ENCODE data around the gene SLC6A17.

SLC6A17 gene

DNA sequence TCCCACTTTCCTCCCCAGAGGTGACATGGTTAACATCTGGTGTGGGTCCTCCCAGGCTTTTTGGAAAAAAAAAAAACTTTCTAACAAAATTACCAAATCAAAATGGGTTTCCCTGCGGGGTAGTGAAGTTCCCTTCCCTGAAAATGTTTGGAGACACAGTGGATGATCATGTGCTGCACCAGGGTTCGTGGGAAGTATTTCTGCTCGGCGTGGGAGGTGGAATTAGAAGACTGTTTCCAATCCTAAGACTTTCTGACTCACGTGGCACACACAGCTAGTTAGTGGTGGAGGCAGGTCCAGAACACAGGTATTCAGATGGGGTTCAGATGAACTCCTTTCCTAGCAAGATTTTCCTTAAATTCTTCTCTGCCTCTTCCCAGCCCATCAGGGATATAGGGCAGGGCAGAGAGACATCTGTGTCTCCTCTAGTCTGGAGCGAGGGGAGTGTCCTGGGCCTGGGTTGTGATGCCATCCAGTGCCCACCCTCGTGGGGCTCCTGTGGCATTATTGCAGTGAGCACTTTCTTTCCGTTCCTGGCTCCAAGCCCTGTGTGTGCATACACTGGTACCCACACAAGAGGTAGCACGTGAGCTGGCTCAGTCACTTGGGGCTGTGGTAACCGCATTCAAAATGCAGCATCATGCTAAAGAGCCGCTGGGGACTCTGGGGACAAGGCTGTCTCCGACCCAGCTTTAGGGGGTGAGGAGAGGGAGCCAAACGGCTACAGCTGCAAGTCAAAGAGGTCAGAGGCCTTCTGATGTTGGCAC lies 87.3 kb downstream of the SLC6A17 start:
- H3K27me3 ChIP-seq (ENCODE audit: control insufficient read depth in 2 of 2, insufficient read depth in 2 of 2, low read length in 2 of 2) = no peaks in the 10 kb centered on the region
- peaks cover 2% of the 10 kb centered on the region in 2 donors for H3K36me3 ChIP-seq (ENCODE audit: control insufficient read depth in 2 of 2, insufficient read depth in 2 of 2, low read length in 2 of 2)
- no peak overlapping the region for H3K9ac ChIP-seq (ENCODE audit: low read depth in 1 of 2, low read length in 2 of 2)
- H3K27ac ChIP-seq (ENCODE audit: low read depth in 2 of 2, low read length in 2 of 2) = no peak overlapping the region
- H3K4me3 ChIP-seq (ENCODE audit: low read length in 2 of 2) = no peak overlapping the region
- peaks cover 0 to 12% of the 10 kb centered on the region in 2 donors for H3K4me1 ChIP-seq (ENCODE audit: control insufficient read depth in 2 of 2, insufficient read depth in 2 of 2, low read length in 2 of 2)
- no peaks in the 10 kb centered on the region for H3K9me3 ChIP-seq (ENCODE audit: control insufficient read depth in 2 of 2, low read length in 2 of 2)

DNA sequence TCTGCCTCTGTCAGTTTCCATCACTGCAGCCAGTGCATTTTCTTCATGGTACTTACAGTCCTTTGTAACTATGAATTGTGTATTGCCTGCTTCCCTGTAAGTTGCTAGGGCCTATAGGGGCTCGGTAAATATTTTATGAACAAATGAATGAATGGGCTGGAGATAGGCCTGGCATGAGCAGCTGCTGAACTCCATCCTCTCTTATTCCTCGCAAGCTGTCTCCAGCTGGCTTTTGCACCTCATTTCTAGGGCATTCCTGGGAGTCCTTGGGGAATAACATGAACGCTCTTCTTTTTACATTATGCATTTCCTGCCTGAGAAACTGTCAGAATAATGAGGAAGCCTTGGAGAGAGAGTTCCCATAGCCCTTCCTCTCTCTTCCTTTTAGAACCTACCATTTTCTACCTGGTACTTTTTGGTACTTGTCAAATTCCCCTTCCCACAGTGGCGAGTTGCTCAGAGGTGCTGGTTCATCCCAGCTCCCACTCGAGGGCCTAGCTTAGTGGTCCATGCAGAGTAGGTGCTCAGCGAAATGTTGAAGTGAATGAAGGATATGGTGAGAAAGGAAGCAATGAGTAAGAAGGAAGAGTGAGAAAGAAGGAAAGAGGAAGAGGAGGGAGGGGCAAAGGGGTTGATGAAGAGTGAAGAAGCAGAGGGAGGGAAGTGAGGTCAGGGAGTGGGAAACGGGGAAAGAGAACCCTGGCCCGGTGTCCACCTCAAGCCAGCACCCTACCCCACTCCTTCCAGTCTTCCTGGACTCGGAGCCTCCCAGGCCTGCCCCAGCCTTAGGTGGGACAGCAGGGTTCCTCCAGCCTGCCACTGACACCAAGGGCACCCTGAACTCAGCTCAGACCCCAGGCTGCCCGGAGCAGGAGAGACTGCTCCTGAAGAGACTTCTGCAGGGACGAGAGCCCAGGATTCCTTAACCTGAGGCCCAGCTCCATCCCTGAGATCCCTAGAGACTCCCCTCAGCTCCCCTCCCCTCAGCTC lies 89.4 kb downstream of the SLC6A17 start:
- H3K27ac ChIP-seq (ENCODE audit: low read depth in 2 of 2, low read length in 2 of 2) = no peak overlapping the region
- no peak overlapping the region for H3K4me3 ChIP-seq (ENCODE audit: low read length in 2 of 2)

GRCh38 chr1:110240476-110241210 lies 90.3 kb downstream of the SLC6A17 start:
- H3K27ac ChIP-seq (ENCODE audit: low read depth in 2 of 2, low read length in 2 of 2) = no peak overlapping the region
- no peak overlapping the region for H3K9ac ChIP-seq (ENCODE audit: low read depth in 1 of 2, low read length in 2 of 2)
- H3K36me3 ChIP-seq (ENCODE audit: control insufficient read depth in 2 of 2, insufficient read depth in 2 of 2, low read length in 2 of 2) = peaks cover 0 to 2% of the 10 kb centered on the region in 2 donors
- H3K27me3 ChIP-seq (ENCODE audit: control insufficient read depth in 2 of 2, insufficient read depth in 2 of 2, low read length in 2 of 2) = no peaks in the 10 kb centered on the region
- peaks cover 0 to 9% of the 10 kb centered on the region in 2 donors for H3K4me1 ChIP-seq (ENCODE audit: control insufficient read depth in 2 of 2, insufficient read depth in 2 of 2, low read length in 2 of 2)
- H3K4me3 ChIP-seq (ENCODE audit: low read length in 2 of 2) = no peak overlapping the region
- H3K9me3 ChIP-seq (ENCODE audit: control insufficient read depth in 2 of 2, low read length in 2 of 2) = no peaks in the 10 kb centered on the region

More for the DNA sequence above, 89.4 kb downstream of the SLC6A17 start:
- Histone ChIP-seq H3K9ac (ENCODE audit: low read depth in 1 of 2, low read length in 2 of 2) (no peak overlapping the region), H3K4me1 (ENCODE audit: control insufficient read depth in 2 of 2, insufficient read depth in 2 of 2, low read length in 2 of 2) (peaks cover 0 to 12% of the 10 kb centered on the region in 2 donors), H3K27me3 (ENCODE audit: control insufficient read depth in 2 of 2, insufficient read depth in 2 of 2, low read length in 2 of 2) (no peaks in the 10 kb centered on the region), H3K36me3 (ENCODE audit: control insufficient read depth in 2 of 2, insufficient read depth in 2 of 2, low read length in 2 of 2) (peaks cover 0 to 2% of the 10 kb centered on the region in 2 donors), H3K9me3 (ENCODE audit: control insufficient read depth in 2 of 2, low read length in 2 of 2) (no peaks in the 10 kb centered on the region)

DNA sequence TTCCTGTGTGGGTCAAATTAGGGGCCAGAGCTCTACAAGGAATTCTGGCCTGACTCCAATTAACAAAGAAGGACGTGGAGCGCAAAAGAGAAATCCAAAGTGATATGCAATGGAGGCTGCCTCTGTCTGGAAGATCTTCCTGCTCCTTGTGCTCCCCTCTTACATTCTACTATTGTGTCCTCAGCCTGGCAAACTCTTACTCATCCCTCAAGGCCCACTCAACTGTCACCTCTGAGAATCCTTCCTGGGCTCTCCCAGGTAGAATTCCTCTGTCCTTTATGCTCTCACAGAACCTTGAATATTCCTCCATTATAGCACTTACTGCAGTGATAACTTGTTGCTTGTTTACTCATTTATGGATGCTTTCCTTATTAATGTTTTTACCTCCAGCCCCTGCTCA lies 91.2 kb downstream of the SLC6A17 start:
- Histone ChIP-seq H3K4me1 (ENCODE audit: control insufficient read depth in 2 of 2, insufficient read depth in 2 of 2, low read length in 2 of 2) (peaks cover 0 to 1% of the 10 kb centered on the region in 2 donors), H3K27ac (ENCODE audit: low read depth in 2 of 2, low read length in 2 of 2) (no peak overlapping the region), H3K9me3 (ENCODE audit: control insufficient read depth in 2 of 2, low read length in 2 of 2) (no peaks in the 10 kb centered on the region), H3K36me3 (ENCODE audit: control insufficient read depth in 2 of 2, insufficient read depth in 2 of 2, low read length in 2 of 2) (peaks cover 0 to 2% of the 10 kb centered on the region in 2 donors), H3K27me3 (ENCODE audit: control insufficient read depth in 2 of 2, insufficient read depth in 2 of 2, low read length in 2 of 2) (no peaks in the 10 kb centered on the region), H3K9ac (ENCODE audit: low read depth in 1 of 2, low read length in 2 of 2) (no peak overlapping the region), H3K4me3 (ENCODE audit: low read length in 2 of 2) (no peak overlapping the region)

DNA sequence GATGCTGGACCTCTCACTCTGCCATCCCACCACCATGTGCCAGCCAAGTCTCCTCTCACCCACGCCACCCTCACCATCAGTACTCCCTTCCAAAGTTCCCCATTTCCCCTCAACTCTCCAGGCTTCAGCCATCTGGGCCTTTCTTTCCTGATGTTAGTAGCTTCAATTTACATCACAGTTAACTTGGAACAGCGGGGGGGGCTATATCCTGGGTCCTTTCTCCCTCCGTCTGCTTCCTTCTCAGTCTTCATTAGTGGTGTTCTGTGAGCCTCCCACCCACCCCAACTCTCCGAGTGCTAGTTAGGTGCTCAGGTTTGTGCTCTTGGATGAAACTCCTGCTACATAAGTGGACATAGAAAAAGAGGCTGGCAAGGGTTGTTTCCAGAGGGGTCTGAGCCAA lies 91.8 kb downstream of the SLC6A17 start:
- no peak overlapping the region for H3K9ac ChIP-seq (ENCODE audit: low read depth in 1 of 2, low read length in 2 of 2)
- no peaks in the 10 kb centered on the region for H3K9me3 ChIP-seq (ENCODE audit: control insufficient read depth in 2 of 2, low read length in 2 of 2)
- no peaks in the 10 kb centered on the region for H3K4me1 ChIP-seq (ENCODE audit: control insufficient read depth in 2 of 2, insufficient read depth in 2 of 2, low read length in 2 of 2)
- no peak overlapping the region for H3K4me3 ChIP-seq (ENCODE audit: low read length in 2 of 2)
- no peak overlapping the region for H3K27ac ChIP-seq (ENCODE audit: low read depth in 2 of 2, low read length in 2 of 2)
- H3K36me3 ChIP-seq (ENCODE audit: control insufficient read depth in 2 of 2, insufficient read depth in 2 of 2, low read length in 2 of 2) = peaks cover 0 to 2% of the 10 kb centered on the region in 2 donors
- H3K27me3 ChIP-seq (ENCODE audit: control insufficient read depth in 2 of 2, insufficient read depth in 2 of 2, low read length in 2 of 2) = no peaks in the 10 kb centered on the region

- Histone ChIP-seq H3K36me3 (ENCODE audit: control insufficient read depth in 2 of 2, insufficient read depth in 2 of 2, low read length in 2 of 2) (peaks cover 0 to 2% of the 10 kb centered on the region in 2 donors), H3K27me3 (ENCODE audit: control insufficient read depth in 2 of 2, insufficient read depth in 2 of 2, low read length in 2 of 2) (no peaks in the 10 kb centered on the region), H3K9ac (ENCODE audit: low read depth in 1 of 2, low read length in 2 of 2) (no peak overlapping the region), H3K4me3 (ENCODE audit: low read length in 2 of 2) (no peak overlapping the region), H3K9me3 (ENCODE audit: control insufficient read depth in 2 of 2, low read length in 2 of 2) (no peaks in the 10 kb centered on the region), H3K4me1 (ENCODE audit: control insufficient read depth in 2 of 2, insufficient read depth in 2 of 2, low read length in 2 of 2) (no peaks in the 10 kb centered on the region), H3K27ac (ENCODE audit: low read depth in 2 of 2, low read length in 2 of 2) (no peak overlapping the region)
Observed at GRCh38 chr1:110242731-110243130, 92.4 kb downstream of the SLC6A17 start.

DNA sequence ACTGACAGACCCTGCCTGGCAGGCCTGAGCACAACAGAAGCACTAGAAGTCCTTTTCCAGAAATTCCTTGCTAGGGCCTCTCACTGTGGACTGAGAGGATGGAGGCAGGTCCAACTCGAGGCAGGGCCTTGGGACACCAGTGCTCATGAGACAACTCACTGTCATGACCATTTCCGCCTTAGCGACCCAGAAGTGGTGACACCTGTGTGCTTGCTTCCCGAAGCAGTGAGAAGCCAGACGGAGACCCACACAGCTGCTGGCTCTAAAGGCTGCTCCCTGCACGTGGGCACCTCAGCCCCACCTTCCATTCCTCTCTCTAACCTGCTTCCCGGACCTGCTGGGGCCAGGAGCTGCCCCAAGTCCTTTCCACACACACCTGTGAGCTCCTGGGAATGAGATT lies 92.9 kb downstream of the SLC6A17 start:
- no peak overlapping the region for H3K27ac ChIP-seq (ENCODE audit: low read depth in 2 of 2, low read length in 2 of 2)
- H3K9me3 ChIP-seq (ENCODE audit: control insufficient read depth in 2 of 2, low read length in 2 of 2) = no peaks in the 10 kb centered on the region
- H3K4me3 ChIP-seq (ENCODE audit: low read length in 2 of 2) = no peak overlapping the region
- no peaks in the 10 kb centered on the region for H3K27me3 ChIP-seq (ENCODE audit: control insufficient read depth in 2 of 2, insufficient read depth in 2 of 2, low read length in 2 of 2)
- no peaks in the 10 kb centered on the region for H3K4me1 ChIP-seq (ENCODE audit: control insufficient read depth in 2 of 2, insufficient read depth in 2 of 2, low read length in 2 of 2)
- no peak overlapping the region for H3K9ac ChIP-seq (ENCODE audit: low read depth in 1 of 2, low read length in 2 of 2)
- peaks cover 0 to 2% of the 10 kb centered on the region in 2 donors for H3K36me3 ChIP-seq (ENCODE audit: control insufficient read depth in 2 of 2, insufficient read depth in 2 of 2, low read length in 2 of 2)

- peaks cover 0 to under 1% of the 10 kb centered on the region in 2 donors for H3K36me3 ChIP-seq (ENCODE audit: control insufficient read depth in 2 of 2, insufficient read depth in 2 of 2, low read length in 2 of 2)
- no peak overlapping the region for H3K4me3 ChIP-seq (ENCODE audit: low read length in 2 of 2)
- H3K9ac ChIP-seq (ENCODE audit: low read depth in 1 of 2, low read length in 2 of 2) = no peak overlapping the region
- no peaks in the 10 kb centered on the region for H3K9me3 ChIP-seq (ENCODE audit: control insufficient read depth in 2 of 2, low read length in 2 of 2)
- no peaks in the 10 kb centered on the region for H3K27me3 ChIP-seq (ENCODE audit: control insufficient read depth in 2 of 2, insufficient read depth in 2 of 2, low read length in 2 of 2)
- no peak overlapping the region for H3K27ac ChIP-seq (ENCODE audit: low read depth in 2 of 2, low read length in 2 of 2)
- H3K4me1 ChIP-seq (ENCODE audit: control insufficient read depth in 2 of 2, insufficient read depth in 2 of 2, low read length in 2 of 2) = no peaks in the 10 kb centered on the region
Observed at GRCh38 chr1:110243574-110243973, 93.3 kb downstream of the SLC6A17 start.

GRCh38 chr1:110245876-110246620 lies 95.8 kb downstream of the SLC6A17 start:
- Histone ChIP-seq H3K4me1 (ENCODE audit: control insufficient read depth in 2 of 2, insufficient read depth in 2 of 2, low read length in 2 of 2) (no peaks in the 10 kb centered on the region), H3K27ac (ENCODE audit: low read depth in 2 of 2, low read length in 2 of 2) (no peak overlapping the region), H3K9me3 (ENCODE audit: control insufficient read depth in 2 of 2, low read length in 2 of 2) (no peaks in the 10 kb centered on the region)

More at GRCh38 chr1:110245876-110246620, 95.8 kb downstream of the SLC6A17 start:
- Histone ChIP-seq H3K4me3 (ENCODE audit: low read length in 2 of 2) (no peak overlapping the region), H3K27me3 (ENCODE audit: control insufficient read depth in 2 of 2, insufficient read depth in 2 of 2, low read length in 2 of 2) (no peaks in the 10 kb centered on the region), H3K9ac (ENCODE audit: low read depth in 1 of 2, low read length in 2 of 2) (no peak overlapping the region), H3K36me3 (ENCODE audit: control insufficient read depth in 2 of 2, insufficient read depth in 2 of 2, low read length in 2 of 2) (no peaks in the 10 kb centered on the region)

Data from mucosa of rectum (tissue), 2 donors.